Ovary (tissue), 10 donors: ENCODE data around the gene OR9A2. TPM values are rescaled to one million over a fixed set of nuclear protein-coding genes. Genes with fewer than 3 reads are reported as not detected.

Experiments
- DNase-seq, 5 donors: peaks; one replicate each; pipeline ENCODE4 v3.0.0-alpha.2; 2019 to 2020
- H3K27ac ChIP-seq, 2 donors: fragments of 200-600 bp; one replicate each; pipeline versions ENCODE4 v1.5.1 to v1.8.0; 2019 to 2022
- H3K27me3 ChIP-seq: fragments of 200-600 bp; one replicate; pipeline ENCODE4 v1.8.0; 2022
- H3K36me3 ChIP-seq: fragments of 200-600 bp; sonication (generic); one replicate; pipeline ENCODE4 v1.5.1; 2019
- H3K4me1 ChIP-seq: one replicate; pipeline ENCODE4 v1.8.1; 2013; ENCODE audit warnings: mild to moderate bottlenecking, moderate library complexity; ENCODE audit not compliant: insufficient read depth
- H3K4me3 ChIP-seq: fragments of 200-600 bp; sonication (generic); one replicate; pipeline ENCODE4 v1.5.1; 2017
- H3K9me3 ChIP-seq, 2 donors: fragments of 200-600 bp in 1 of 2; sonication (generic) in 1 of 2; one replicate each; pipeline versions ENCODE4 v1.5.1 to v1.8.1; 2013 to 2019; ENCODE audit warnings: mild to moderate bottlenecking in 1 of 2, moderate library complexity in 1 of 2
- CTCF ChIP-seq, 3 donors: fragments of 450-650 bp in 2 of 3; fragments of 200-600 bp in 1 of 3; IDR thresholded peaks; one replicate each; pipeline versions ENCODE4 v1.5.1 to v1.8.0; 2016 to 2022; ENCODE audit warnings: antibody characterized with exemption in 3 of 3, mild to moderate bottlenecking in 1 of 3
- EP300 ChIP-seq: sonication (generic); formaldehyde crosslinking; IDR thresholded peaks from one replicate; pipeline ENCODE4 v1.6.1; 2017; ENCODE audit warnings: antibody characterized with exemption
- POLR2A ChIP-seq: fragments of 450-650 bp; IDR thresholded peaks from one replicate; pipeline ENCODE4 v1.6.1; 2017; ENCODE audit warnings: antibody characterized with exemption, mild to moderate bottlenecking, moderate library complexity
- WGBS, 3 donors: extraction: QIAGEN DNeasy Blood & Tissue Kit in 1 of 3; methylation state at CpG; one replicate each; pipeline versions ENCODE4 v1.1.5 to v1.1.7; 2013 to 2017; 5-methylcytosine and 5-hydroxymethylcytosine counted together
- intact Hi-C, 4 donors: fragments of 100-400 bp; cut with DNase I; formaldehyde crosslinking; loops; one replicate each; pipeline versions ENCODE4 v1.11.0 to v1.15.1; 2022 to 2023
- long read RNA-seq, 3 donors: library from polyadenylated mRNA in 2 of 3; unstranded in 2 of 3; transcript quantifications; one replicate each; pipeline ENCODE4 v2.0.0 and lab custom pipeline, GENCODE V29; 2021 to 2026
- polyA plus RNA-seq, 2 donors: library from polyadenylated mRNA; stranded (reverse); fragments of 200-250 nt in 1 of 2; fragments of 350-450 nt in 1 of 2; fragmentation: Illumina TruSeq in 1 of 2; extraction: RNeasy Lipid Tissue Mini Kit (QIAGEN cat#74804) in 1 of 2; gene quantifications; one replicate each; pipeline ENCODE4 v1.2.3, GENCODE V29; 2013 to 2014
- total RNA-seq, 7 donors: library from RNA; depleted of rRNA in 2 of 7; stranded (reverse); fragments of >200 nt in 2 of 7; fragmentation: NEBNext Ultra II Directional in 3 of 7; extraction: Animal tissue kit (Norgen Biotek cat#: 25700) in 3 of 7; gene quantifications; one replicate each; pipeline versions ENCODE4 v1.1.0 to v1.2.4, GENCODE V29; 2016 to 2023
- donor health status: DM: no; HTN: no; CAD: no; lungs with moderate emphysema.
- donor health status: DM: no; HTN: no; CAD: no.
- donor health status: Bipolar disorder and iron deficiency.
- donor health status: DM: yes; HTN: yes; CAD: no.
- donor health status: DM: no; HTN: no; CAD: no.
- donor health status: DM: yes; HTN: yes; CAD: no.

Gene OR9A2
- total RNA-seq (under 1 TPM in 2 of 7 donors, not detected in 5; 0.22 TPM), polyA plus RNA-seq (not detected)
- long read RNA-seq, donor 1: 0 reads
- long read RNA-seq, donor 2: 0 reads
- long read RNA-seq, donor 3: 0 reads

- no peaks in the 10 kb centered on the region for H3K36me3 ChIP-seq
- no peak within 1 kb of the TSS for H3K27ac ChIP-seq
- H3K4me1 ChIP-seq: no peaks in the 10 kb centered on the region
- intact Hi-C loops: no loop called here
- no peak within 1 kb of the TSS for H3K4me3 ChIP-seq
- no peak for DNase-seq
- H3K9me3 ChIP-seq: no peaks in the 10 kb centered on the region
- TF ChIP-seq POLR2A (no peak), EP300 (no peak), CTCF (IDR thresholded peaks at IDR 0.05) (no peak)
- no peaks in the 10 kb centered on the region for H3K27me3 ChIP-seq
- 77 to 97% (median 90%) methylated on average over 1 of the region's 1 CpG for WGBS, 3 donors
These were observed at the start of gene OR9A2 for GRCh38 chr7:143027032-143027431. Gene OR9A2, minus strand, starts transcription at chr7:143027132. Its CDS starts 0 bp downstream, at chr7:143027132.

- no peaks in the 10 kb centered on the region for H3K4me1 ChIP-seq
- no peak overlapping the region for H3K4me3 ChIP-seq
- no peaks in the 10 kb centered on the region for H3K27me3 ChIP-seq
- no peak overlapping the region for H3K27ac ChIP-seq
- H3K36me3 ChIP-seq: no peaks in the 10 kb centered on the region
- peaks cover 0 to 5% of the 10 kb centered on the region in 2 donors for H3K9me3 ChIP-seq
- intact Hi-C loops: no loop called here
- no peak for DNase-seq
- TF ChIP-seq POLR2A: no peak
These were observed 47.2 kb upstream of the OR9A2 start for GRCh38 chr7:143074141-143074540.

- TF ChIP-seq POLR2A (no peak), CTCF (IDR thresholded peaks at IDR 0.05) (no peak), EP300 (no peak)
- Histone ChIP-seq H3K27me3 (no peaks in the 10 kb centered on the region), H3K4me1 (no peaks in the 10 kb centered on the region), H3K9me3 (peaks cover 0 to 5% of the 10 kb centered on the region in 2 donors), H3K27ac (no peak overlapping the region), H3K4me3 (no peak overlapping the region), H3K36me3 (no peaks in the 10 kb centered on the region)
- DNase-seq: no peak
- intact Hi-C loops: no loop called here
- WGBS, 3 donors: 40 to 61% (median 44%) methylated on average over 3 of the region's 3 CpGs
These were observed 46.6 kb upstream of the OR9A2 start for GRCh38 chr7:143073556-143073955.

GRCh38 chr7:143069912-143070500 is 43.1 kb upstream of the OR9A2 start:
- TF ChIP-seq CTCF (IDR thresholded peaks at IDR 0.05) (no peak), POLR2A (no peak)
- intact Hi-C loops: no loop called here
- H3K27ac ChIP-seq: no peak overlapping the region
- no peaks in the 10 kb centered on the region for H3K27me3 ChIP-seq
- H3K9me3 ChIP-seq: no peaks in the 10 kb centered on the region
- no peak overlapping the region for H3K4me3 ChIP-seq
- no peaks in the 10 kb centered on the region for H3K4me1 ChIP-seq
- WGBS, 3 donors: 61 to 63% (median 62%) methylated on average over 6 of the region's 6 CpGs
- no peaks in the 10 kb centered on the region for H3K36me3 ChIP-seq
- no peak for DNase-seq

GRCh38 chr7:143068446-143068845 is 41.5 kb upstream of the OR9A2 start:
- no peaks in the 10 kb centered on the region for H3K36me3 ChIP-seq
- intact Hi-C loops: no loop called here
- H3K27me3 ChIP-seq: no peaks in the 10 kb centered on the region

More at GRCh38 chr7:143068446-143068845, 41.5 kb upstream of the OR9A2 start:
- Histone ChIP-seq H3K4me1 (no peaks in the 10 kb centered on the region), H3K27ac (no peak overlapping the region), H3K9me3 (no peaks in the 10 kb centered on the region), H3K4me3 (no peak overlapping the region)
- DNase-seq: no peak
- TF ChIP-seq CTCF (IDR thresholded peaks at IDR 0.05): no peak
- no peak for TF ChIP-seq EP300
- TF ChIP-seq POLR2A: no peak
- WGBS, 3 donors: 30 to 56% (median 45%) methylated on average over 2 of the region's 2 CpGs
